HepG2 (cell line): ENCODE measurements around the gene HIRA. TPM values are rescaled to one million over a fixed set of nuclear protein-coding genes. Genes with fewer than 3 reads are reported as not detected.
A peak's percentile ranks its signal among the peaks of the same experiment; 100 is the strongest.

ENCODE experiments used
- EZH2 ChIP-seq: conservative IDR thresholded peaks from 2 replicates; pipeline ENCODE4 v1.6.1; 2012; ENCODE audit warnings: mild to moderate bottlenecking, low read depth, low read length, moderate library complexity
- FOSL1 ChIP-seq: sonication (generic); formaldehyde crosslinking; IDR thresholded peaks from 2 replicates; pipeline ENCODE4 v1.9.0; 2021; ENCODE audit warnings: missing genetic modification reagents, borderline replicate concordance
- FOXJ3 ChIP-seq: sonication (generic); formaldehyde crosslinking; IDR thresholded peaks from 2 replicates; pipeline ENCODE4 v1.4.0; 2020; ENCODE audit warnings: missing genetic modification reagents, mild to moderate bottlenecking, borderline replicate concordance
- GATA4 ChIP-seq: sonication (generic); IDR thresholded peaks from 2 replicates; pipeline ENCODE4 v1.6.1; 2016; ENCODE audit warnings: antibody characterized with exemption, low read depth, borderline replicate concordance
- MAFK ChIP-seq, 2 experiments: IDR thresholded peaks in 1 of 2; conservative IDR thresholded peaks in 1 of 2; 2 replicates each; pipeline ENCODE4 v1.6.1; 2011; ENCODE audit warnings: improper control_type of control experiment in 2 of 2, low read length in 2 of 2
- PRPF4 ChIP-seq: fragments of 200-400 bp; formaldehyde crosslinking; IDR thresholded peaks from 2 replicates; pipeline ENCODE4 v1.6.1; 2016; ENCODE audit warnings: low read length, low read depth; ENCODE audit not compliant: poor library complexity, severe bottlenecking
- RAD21 ChIP-seq: fragments of 450-650 bp; formaldehyde crosslinking; IDR thresholded peaks from 2 replicates; pipeline ENCODE4 v1.5.0; 2020; ENCODE audit warnings: mild to moderate bottlenecking
- SMYD3 ChIP-seq: sonication (generic); formaldehyde crosslinking; IDR thresholded peaks from 2 replicates; pipeline ENCODE4 v1.8.1; 2023; ENCODE audit warnings: mild to moderate bottlenecking, missing genetic modification reagents
- SNAI1 ChIP-seq: sonication (generic); formaldehyde crosslinking; IDR thresholded peaks from 2 replicates; pipeline ENCODE4 v1.5.0; 2020; ENCODE audit warnings: mild to moderate bottlenecking, missing genetic modification reagents, borderline replicate concordance
- SRY ChIP-seq: sonication (generic); formaldehyde crosslinking; IDR thresholded peaks from 2 replicates; pipeline ENCODE4 v1.8.0; 2022; ENCODE audit warnings: mild to moderate bottlenecking, missing genetic modification reagents
- U2AF2 ChIP-seq: fragments of 200-400 bp; formaldehyde crosslinking; IDR thresholded peaks from 2 replicates; pipeline ENCODE4 v1.6.1; 2017; ENCODE audit warnings: low read depth, mild to moderate bottlenecking, low read length
- ZNF30 ChIP-seq: sonication (generic); formaldehyde crosslinking; IDR thresholded peaks from 2 replicates; pipeline ENCODE4 v1.5.0; 2020; ENCODE audit warnings: mild to moderate bottlenecking, missing genetic modification reagents
- ZNF354B ChIP-seq: sonication (generic); formaldehyde crosslinking; IDR thresholded peaks from 2 replicates; pipeline ENCODE4 v1.8.0; 2022; ENCODE audit warnings: mild to moderate bottlenecking, missing genetic modification reagents
- ZNF468 ChIP-seq: sonication (generic); formaldehyde crosslinking; IDR thresholded peaks from 2 replicates; pipeline ENCODE4 v1.8.0; 2022; ENCODE audit warnings: mild to moderate bottlenecking, moderate library complexity, missing genetic modification reagents
- ZNF644 ChIP-seq: IDR thresholded peaks from 2 replicates; pipeline ENCODE4 v1.6.1; 2016; ENCODE audit warnings: low read depth
- ZSCAN12 ChIP-seq: sonication (generic); formaldehyde crosslinking; IDR thresholded peaks from 2 replicates; pipeline ENCODE4 v1.9.0; 2021; ENCODE audit warnings: mild to moderate bottlenecking, missing genetic modification reagents
- polyA plus RNA-seq, 8 experiments: library from polyadenylated mRNA; depleted of rRNA in 3 of 8; stranded (reverse) in 7 of 8; unstranded in 1 of 8; fragments of >200 nt; fragmentation: Illumina TruSeq in 4 of 8; extraction: Trizol in 4 of 8; gene quantifications; 2 replicates each; pipeline versions ENCODE4 v1.2.1 to v1.2.3, GENCODE V29; 2011 to 2016; ENCODE audit warnings: low read depth in 4 of 8, missing spikeins in 1 of 8, mixed read lengths in 1 of 8; ENCODE audit not compliant: insufficient read depth in 1 of 8
- total RNA-seq, 5 experiments: library from RNA; depleted of rRNA; stranded (reverse); fragments of >200 nt; fragmentation: Illumina TruSeq; extraction: Trizol; gene quantifications; 2 replicates each; pipeline ENCODE4 v1.2.3, GENCODE V29; 2016; ENCODE audit warnings: low read depth in 1 of 5
- TF ChIP-seq, protein P1 (sequence below): sonication (generic); formaldehyde crosslinking; IDR thresholded peaks from 2 replicates; pipeline ENCODE4 v1.5.0; 2020; ENCODE audit warnings: mild to moderate bottlenecking, missing genetic modification reagents, moderate library complexity
- TF ChIP-seq, protein P2 (sequence below): sonication (generic); formaldehyde crosslinking; IDR thresholded peaks from 2 replicates; pipeline ENCODE4 v1.9.0; 2021; ENCODE audit warnings: missing genetic modification reagents, borderline replicate concordance
- TF ChIP-seq, protein P3 (sequence below): sonication (generic); formaldehyde crosslinking; IDR thresholded peaks from 2 replicates; pipeline ENCODE4 v1.4.0; 2020; ENCODE audit warnings: mild to moderate bottlenecking, missing genetic modification reagents, borderline replicate concordance
- TF ChIP-seq, protein P4 (sequence below): sonication (generic); formaldehyde crosslinking; IDR thresholded peaks from 2 replicates; pipeline ENCODE4 v1.4.0; 2020; ENCODE audit warnings: missing genetic modification reagents, borderline replicate concordance

The HIRA gene
- total and polyA plus RNA-seq, 2 of the 13 experiments (the other 11 are each of a cell fraction or from before 2014, with no cell fraction given), result 21.5 to 29.2 TPM

DNA sequence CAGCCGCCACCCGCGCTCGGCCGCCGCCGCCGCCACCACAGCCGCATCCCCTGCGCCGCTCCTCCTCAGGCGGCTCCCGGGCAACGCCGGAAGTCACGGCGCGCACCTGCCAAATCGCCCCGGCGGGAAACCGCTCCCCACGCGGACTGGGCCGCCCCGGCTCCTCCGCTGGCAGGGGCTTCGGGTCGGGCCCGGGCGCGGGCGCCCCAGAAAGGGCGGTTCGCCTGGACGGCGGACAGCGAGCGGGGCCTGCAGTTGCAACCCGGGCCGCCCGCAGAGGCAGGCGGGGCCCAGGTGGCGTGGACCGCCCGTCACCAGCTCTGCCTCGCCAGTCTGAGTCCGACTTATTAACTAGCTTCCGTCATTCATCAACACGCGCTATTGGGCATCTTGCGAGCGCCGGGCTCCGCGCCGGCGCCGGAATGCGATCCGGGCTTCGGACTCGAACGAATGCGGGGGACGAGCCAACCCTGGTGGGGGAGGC lies at the start of gene HIRA (continued):
- TF ChIP-seq ZNF30 (CRISPR knock-in tag) (no peak), SMYD3 (CRISPR knock-in tag) (no peak), PRPF4 (no peak), FOSL1 (CRISPR knock-in tag) (no peak), ZNF644 (CRISPR knock-in tag) (no peak), ZNF468 (no peak), U2AF2 (no peak), SNAI1 (CRISPR knock-in tag) (no peak), FOXJ3 (CRISPR knock-in tag) (no peak), ZSCAN12 (CRISPR knock-in tag) (no peak), EZH2 (no peak), RAD21 (CRISPR knock-in tag) (peak; percentile 24; the same call in 1 of the 2 replicates), SRY (CRISPR knock-in tag) (no peak), GATA4 (0 out of 2 replicates have a peak, but pooled peaks have one; percentile 9), MAFK (conservative IDR thresholded peaks at IDR 0.05 in 1 of 2, IDR thresholded peaks at IDR 0.05 in 1 of 2; ENCODE audit: low read length in 2 of 2) (no peak), ZNF354B (CRISPR knock-in tag) (no peak)
- TF ChIP-seq, protein P1, sequence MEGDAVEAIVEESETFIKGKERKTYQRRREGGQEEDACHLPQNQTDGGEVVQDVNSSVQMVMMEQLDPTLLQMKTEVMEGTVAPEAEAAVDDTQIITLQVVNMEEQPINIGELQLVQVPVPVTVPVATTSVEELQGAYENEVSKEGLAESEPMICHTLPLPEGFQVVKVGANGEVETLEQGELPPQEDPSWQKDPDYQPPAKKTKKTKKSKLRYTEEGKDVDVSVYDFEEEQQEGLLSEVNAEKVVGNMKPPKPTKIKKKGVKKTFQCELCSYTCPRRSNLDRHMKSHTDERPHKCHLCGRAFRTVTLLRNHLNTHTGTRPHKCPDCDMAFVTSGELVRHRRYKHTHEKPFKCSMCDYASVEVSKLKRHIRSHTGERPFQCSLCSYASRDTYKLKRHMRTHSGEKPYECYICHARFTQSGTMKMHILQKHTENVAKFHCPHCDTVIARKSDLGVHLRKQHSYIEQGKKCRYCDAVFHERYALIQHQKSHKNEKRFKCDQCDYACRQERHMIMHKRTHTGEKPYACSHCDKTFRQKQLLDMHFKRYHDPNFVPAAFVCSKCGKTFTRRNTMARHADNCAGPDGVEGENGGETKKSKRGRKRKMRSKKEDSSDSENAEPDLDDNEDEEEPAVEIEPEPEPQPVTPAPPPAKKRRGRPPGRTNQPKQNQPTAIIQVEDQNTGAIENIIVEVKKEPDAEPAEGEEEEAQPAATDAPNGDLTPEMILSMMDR (CRISPR knock-in tag), result no peak
- TF ChIP-seq, protein P2, sequence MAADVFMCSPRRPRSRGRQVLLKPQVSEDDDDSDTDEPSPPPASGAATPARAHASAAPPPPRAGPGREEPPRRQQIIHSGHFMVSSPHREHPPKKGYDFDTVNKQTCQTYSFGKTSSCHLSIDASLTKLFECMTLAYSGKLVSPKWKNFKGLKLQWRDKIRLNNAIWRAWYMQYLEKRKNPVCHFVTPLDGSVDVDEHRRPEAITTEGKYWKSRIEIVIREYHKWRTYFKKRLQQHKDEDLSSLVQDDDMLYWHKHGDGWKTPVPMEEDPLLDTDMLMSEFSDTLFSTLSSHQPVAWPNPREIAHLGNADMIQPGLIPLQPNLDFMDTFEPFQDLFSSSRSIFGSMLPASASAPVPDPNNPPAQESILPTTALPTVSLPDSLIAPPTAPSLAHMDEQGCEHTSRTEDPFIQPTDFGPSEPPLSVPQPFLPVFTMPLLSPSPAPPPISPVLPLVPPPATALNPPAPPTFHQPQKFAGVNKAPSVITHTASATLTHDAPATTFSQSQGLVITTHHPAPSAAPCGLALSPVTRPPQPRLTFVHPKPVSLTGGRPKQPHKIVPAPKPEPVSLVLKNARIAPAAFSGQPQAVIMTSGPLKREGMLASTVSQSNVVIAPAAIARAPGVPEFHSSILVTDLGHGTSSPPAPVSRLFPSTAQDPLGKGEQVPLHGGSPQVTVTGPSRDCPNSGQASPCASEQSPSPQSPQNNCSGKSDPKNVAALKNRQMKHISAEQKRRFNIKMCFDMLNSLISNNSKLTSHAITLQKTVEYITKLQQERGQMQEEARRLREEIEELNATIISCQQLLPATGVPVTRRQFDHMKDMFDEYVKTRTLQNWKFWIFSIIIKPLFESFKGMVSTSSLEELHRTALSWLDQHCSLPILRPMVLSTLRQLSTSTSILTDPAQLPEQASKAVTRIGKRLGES (CRISPR knock-in tag), result no peak
- TF ChIP-seq, protein P3, sequence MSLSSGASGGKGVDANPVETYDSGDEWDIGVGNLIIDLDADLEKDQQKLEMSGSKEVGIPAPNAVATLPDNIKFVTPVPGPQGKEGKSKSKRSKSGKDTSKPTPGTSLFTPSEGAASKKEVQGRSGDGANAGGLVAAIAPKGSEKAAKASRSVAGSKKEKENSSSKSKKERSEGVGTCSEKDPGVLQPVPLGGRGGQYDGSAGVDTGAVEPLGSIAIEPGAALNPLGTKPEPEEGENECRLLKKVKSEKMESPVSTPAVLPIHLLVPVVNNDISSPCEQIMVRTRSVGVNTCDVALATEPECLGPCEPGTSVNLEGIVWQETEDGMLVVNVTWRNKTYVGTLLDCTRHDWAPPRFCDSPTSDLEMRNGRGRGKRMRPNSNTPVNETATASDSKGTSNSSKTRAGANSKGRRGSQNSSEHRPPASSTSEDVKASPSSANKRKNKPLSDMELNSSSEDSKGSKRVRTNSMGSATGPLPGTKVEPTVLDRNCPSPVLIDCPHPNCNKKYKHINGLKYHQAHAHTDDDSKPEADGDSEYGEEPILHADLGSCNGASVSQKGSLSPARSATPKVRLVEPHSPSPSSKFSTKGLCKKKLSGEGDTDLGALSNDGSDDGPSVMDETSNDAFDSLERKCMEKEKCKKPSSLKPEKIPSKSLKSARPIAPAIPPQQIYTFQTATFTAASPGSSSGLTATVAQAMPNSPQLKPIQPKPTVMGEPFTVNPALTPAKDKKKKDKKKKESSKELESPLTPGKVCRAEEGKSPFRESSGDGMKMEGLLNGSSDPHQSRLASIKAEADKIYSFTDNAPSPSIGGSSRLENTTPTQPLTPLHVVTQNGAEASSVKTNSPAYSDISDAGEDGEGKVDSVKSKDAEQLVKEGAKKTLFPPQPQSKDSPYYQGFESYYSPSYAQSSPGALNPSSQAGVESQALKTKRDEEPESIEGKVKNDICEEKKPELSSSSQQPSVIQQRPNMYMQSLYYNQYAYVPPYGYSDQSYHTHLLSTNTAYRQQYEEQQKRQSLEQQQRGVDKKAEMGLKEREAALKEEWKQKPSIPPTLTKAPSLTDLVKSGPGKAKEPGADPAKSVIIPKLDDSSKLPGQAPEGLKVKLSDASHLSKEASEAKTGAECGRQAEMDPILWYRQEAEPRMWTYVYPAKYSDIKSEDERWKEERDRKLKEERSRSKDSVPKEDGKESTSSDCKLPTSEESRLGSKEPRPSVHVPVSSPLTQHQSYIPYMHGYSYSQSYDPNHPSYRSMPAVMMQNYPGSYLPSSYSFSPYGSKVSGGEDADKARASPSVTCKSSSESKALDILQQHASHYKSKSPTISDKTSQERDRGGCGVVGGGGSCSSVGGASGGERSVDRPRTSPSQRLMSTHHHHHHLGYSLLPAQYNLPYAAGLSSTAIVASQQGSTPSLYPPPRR (CRISPR knock-in tag), result no peak
- TF ChIP-seq, protein P4, sequence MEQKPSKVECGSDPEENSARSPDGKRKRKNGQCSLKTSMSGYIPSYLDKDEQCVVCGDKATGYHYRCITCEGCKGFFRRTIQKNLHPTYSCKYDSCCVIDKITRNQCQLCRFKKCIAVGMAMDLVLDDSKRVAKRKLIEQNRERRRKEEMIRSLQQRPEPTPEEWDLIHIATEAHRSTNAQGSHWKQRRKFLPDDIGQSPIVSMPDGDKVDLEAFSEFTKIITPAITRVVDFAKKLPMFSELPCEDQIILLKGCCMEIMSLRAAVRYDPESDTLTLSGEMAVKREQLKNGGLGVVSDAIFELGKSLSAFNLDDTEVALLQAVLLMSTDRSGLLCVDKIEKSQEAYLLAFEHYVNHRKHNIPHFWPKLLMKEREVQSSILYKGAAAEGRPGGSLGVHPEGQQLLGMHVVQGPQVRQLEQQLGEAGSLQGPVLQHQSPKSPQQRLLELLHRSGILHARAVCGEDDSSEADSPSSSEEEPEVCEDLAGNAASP (CRISPR knock-in tag), result no peak
